Gastrocnemius medialis (tissue), 4 donors: Measurements from ENCODE around the gene MAP3K20. TPM values are rescaled to one million over a fixed set of nuclear protein-coding genes. Genes with fewer than 3 reads are reported as not detected.

Source experiments
- ATAC-seq, 2 donors: fragments of 150-250 bp; one replicate each; pipeline ENCODE4 v1.9.1; 2016
- DNase-seq, 2 donors: peaks; one replicate each; pipeline ENCODE4 v3.0.0-alpha.2; 2019
- H3K27ac ChIP-seq, 4 donors: fragments of 200-600 bp; sonication (generic); 1 replicate in 1 of 4; 2 replicates in 3 of 4; pipeline ENCODE4 v1.5.1; 2016 to 2018; ENCODE audit warnings: mild to moderate bottlenecking in 2 of 4, moderate library complexity in 1 of 4
- H3K27me3 ChIP-seq, 3 donors: fragments of 200-600 bp; sonication (generic) in 2 of 3; 1 replicate in 1 of 3; 2 replicates in 2 of 3; pipeline versions ENCODE4 v1.5.1 to v1.6.0; 2016 to 2019; ENCODE audit warnings: mild to moderate bottlenecking in 1 of 3, moderate library complexity in 1 of 3
- H3K36me3 ChIP-seq, 2 donors: fragments of 200-600 bp; sonication (generic) in 1 of 2; one replicate each; pipeline ENCODE4 v1.5.1; 2017 to 2018
- H3K4me1 ChIP-seq, 2 donors: fragments of 200-600 bp; sonication (generic) in 1 of 2; one replicate each; pipeline ENCODE4 v1.5.1; 2016 to 2017; ENCODE audit warnings: mild to moderate bottlenecking in 2 of 2
- H3K4me3 ChIP-seq, 4 donors: fragments of 200-600 bp; sonication (generic) in 3 of 4; 1 replicate in 1 of 4; 2 replicates in 3 of 4; pipeline ENCODE4 v1.5.1; 2016 to 2019; ENCODE audit warnings: mild to moderate bottlenecking in 2 of 4
- H3K9me3 ChIP-seq, 3 donors: fragments of 200-600 bp; sonication (generic) in 2 of 3; 1 replicate in 1 of 3; 2 replicates in 2 of 3; pipeline ENCODE4 v1.5.1; 2016 to 2019
- CTCF ChIP-seq, 5 experiments: fragments of 450-650 bp in 3 of 5; fragments of 200-600 bp in 2 of 5; sonication (generic) in 2 of 5; IDR thresholded peaks in 4 of 5; conservative IDR thresholded peaks in 1 of 5; 1 replicate in 4 of 5; 2 replicates in 1 of 5; pipeline ENCODE4 v1.5.1; 2016 to 2019; ENCODE audit warnings: antibody characterized with exemption in 5 of 5, mild to moderate bottlenecking in 3 of 5, moderate library complexity in 3 of 5
- POLR2A ChIP-seq, 2 donors: fragments of 450-650 bp; IDR thresholded peaks; one replicate each; pipeline ENCODE4 v1.6.1; 2017; ENCODE audit warnings: antibody characterized with exemption in 2 of 2, mild to moderate bottlenecking in 2 of 2, moderate library complexity in 2 of 2
- in situ Hi-C, 4 donors: fragments of 200-750 bp; cut with MboI; loops; one replicate each; pipeline versions ENCODE4 v1.15.0 to v1.8.0; 2017; ENCODE audit warnings: low sequenced_read_pairs in 4 of 4
- intact Hi-C: fragments of 100-400 bp; cut with DNase I; formaldehyde crosslinking; loops from one replicate; pipeline ENCODE4 v1.15.1; 2023; ENCODE audit warnings: low total_unique reads
- total RNA-seq, 4 donors: library from RNA; depleted of rRNA; stranded (reverse); fragments of >200 nt; gene quantifications; one replicate each; pipeline versions ENCODE4 v1.1.0 to v1.2.3, GENCODE V29; 2016

MAP3K20 gene
- total RNA-seq, 4 donors from 2014 or later = 225 to 517 (median 280) TPM

DNA sequence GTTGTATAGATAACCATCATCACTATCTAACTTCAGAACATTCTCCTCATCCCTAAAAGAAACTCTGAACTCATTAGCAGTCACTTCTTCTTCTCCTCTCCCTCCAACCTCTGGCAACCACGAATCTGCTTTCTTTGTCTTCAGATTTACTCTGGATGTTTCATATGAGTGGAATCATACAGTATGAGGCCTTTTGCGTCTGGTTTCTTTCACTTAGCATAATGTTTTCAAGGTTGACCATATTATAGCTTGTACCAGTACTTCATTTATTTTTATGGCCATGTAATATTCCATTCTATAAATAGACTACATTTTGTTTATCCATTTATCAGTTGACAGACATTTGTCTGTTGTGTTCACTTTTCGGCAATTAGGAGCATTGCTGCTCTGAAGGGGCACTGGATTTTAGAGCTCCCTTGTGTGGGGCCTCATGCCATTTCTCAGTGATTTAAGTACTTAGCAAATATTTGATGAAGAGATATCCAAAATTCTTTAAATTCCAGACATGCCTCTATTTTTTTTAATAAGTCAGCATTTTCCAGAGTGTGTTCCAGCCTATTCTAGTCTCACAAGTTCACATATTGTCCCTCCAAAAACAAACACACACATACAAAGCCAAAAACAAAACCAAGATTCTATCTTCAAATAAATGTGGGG, 22.5 kb upstream of the MAP3K20 start:
- intact Hi-C loops = no loop called here
- DNase-seq = no peak
- no peaks in the 10 kb centered on the region for H3K27me3 ChIP-seq

GRCh38 chr2:173054466-173054865, 21.2 kb upstream of the MAP3K20 start:
- intact Hi-C loops (no loop called here), in situ Hi-C loops (no loop called here)
- DNase-seq (no peak), ATAC-seq (no peak)
- TF ChIP-seq CTCF (IDR thresholded peaks at IDR 0.05 in 4 of 5, conservative IDR thresholded peaks at IDR 0.05 in 1 of 5) (no peak), POLR2A (IDR thresholded peaks at IDR 0.05) (no peak)
- no peaks in the 10 kb centered on the region for H3K9me3 ChIP-seq
- H3K4me1 ChIP-seq = peaks cover 16 to 19% of the 10 kb centered on the region in 2 donors
- H3K27ac ChIP-seq = no peak overlapping the region
- H3K27me3 ChIP-seq = no peaks in the 10 kb centered on the region
- H3K36me3 ChIP-seq = no peaks in the 10 kb centered on the region
- H3K4me3 ChIP-seq = no peak overlapping the region

More for the DNA sequence above, 22.5 kb upstream of the MAP3K20 start:
- no peak for ATAC-seq
- in situ Hi-C loops = no loop called here
- Histone ChIP-seq H3K4me1 (peaks cover 23 to 26% of the 10 kb centered on the region in 2 donors), H3K36me3 (no peaks in the 10 kb centered on the region), H3K27ac (no peak overlapping the region), H3K9me3 (no peaks in the 10 kb centered on the region), H3K4me3 (no peak overlapping the region)
- no peak for TF ChIP-seq POLR2A (IDR thresholded peaks at IDR 0.05)
- no peak for TF ChIP-seq CTCF (IDR thresholded peaks at IDR 0.05 in 4 of 5, conservative IDR thresholded peaks at IDR 0.05 in 1 of 5)

DNA sequence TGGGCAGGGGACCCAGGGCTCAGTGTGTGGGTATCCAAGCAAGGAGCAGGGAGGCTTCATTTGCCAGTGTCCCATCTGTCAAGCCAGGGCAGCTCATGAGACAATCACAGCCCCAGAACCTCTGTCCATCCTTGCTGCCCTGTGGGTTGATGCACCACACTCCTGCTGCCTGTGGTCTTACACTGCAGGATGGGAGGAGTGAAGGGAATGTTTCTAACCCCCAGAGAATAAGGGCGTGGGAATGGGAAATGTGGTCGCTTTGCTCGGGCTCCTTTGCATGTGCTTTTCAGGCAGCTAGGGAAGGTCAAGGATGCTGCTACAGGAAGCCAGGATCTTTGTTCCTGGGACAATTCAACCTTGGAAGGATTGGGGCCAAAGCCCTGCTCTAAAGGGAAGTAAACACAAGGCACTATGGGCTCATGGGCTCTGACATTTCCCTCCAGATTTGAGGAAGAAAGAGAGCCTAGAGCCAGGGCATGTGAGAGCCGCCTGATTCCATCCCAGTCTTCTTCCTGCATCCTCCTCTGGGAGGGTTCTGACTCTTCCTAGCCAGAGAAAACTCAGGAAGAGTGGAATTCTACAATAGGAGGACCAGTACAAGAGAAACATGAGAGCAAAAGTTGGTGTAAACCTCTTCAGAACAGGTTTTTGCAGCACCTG, 18.8 kb upstream of the MAP3K20 start:
- in situ Hi-C loops (no loop called here), intact Hi-C loops (no loop called here)
- Histone ChIP-seq H3K4me1 (peaks cover 6 to 16% of the 10 kb centered on the region in 2 donors), H3K27ac (peak overlapping the region in 1 of 4 donors; percentile 8), H3K4me3 (no peak overlapping the region), H3K9me3 (no peaks in the 10 kb centered on the region), H3K36me3 (no peaks in the 10 kb centered on the region), H3K27me3 (no peaks in the 10 kb centered on the region)
- DNase-seq (no peak), ATAC-seq (no peak)
- no peak for TF ChIP-seq CTCF (IDR thresholded peaks at IDR 0.05 in 4 of 5, conservative IDR thresholded peaks at IDR 0.05 in 1 of 5)

DNA sequence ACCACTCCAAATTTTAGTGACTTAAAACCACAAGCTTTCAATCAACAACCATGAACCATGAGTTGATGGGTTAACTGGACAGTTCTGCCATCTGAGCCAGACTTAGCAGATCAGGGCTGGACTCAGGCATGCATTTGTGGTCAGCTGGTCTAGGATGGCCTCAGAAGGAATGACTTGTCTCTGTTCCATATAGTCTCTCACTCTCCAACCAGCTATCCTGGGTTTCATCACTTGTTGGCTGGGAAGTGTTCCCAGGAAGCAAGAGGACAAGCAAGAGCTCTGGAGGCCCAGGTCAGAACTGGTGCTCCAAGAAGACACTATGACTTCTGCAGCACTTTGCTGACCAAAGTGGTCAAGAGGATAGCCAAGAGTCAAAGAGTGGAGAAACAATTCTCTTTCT, 17.5 kb upstream of the MAP3K20 start:
- intact Hi-C loops = no loop called here
- TF ChIP-seq CTCF (IDR thresholded peaks at IDR 0.05 in 4 of 5, conservative IDR thresholded peaks at IDR 0.05 in 1 of 5) (no peak), POLR2A (IDR thresholded peaks at IDR 0.05) (no peak)
- Histone ChIP-seq H3K27me3 (no peaks in the 10 kb centered on the region), H3K27ac (peak overlapping the region; percentile 10 to 45 (median 34)), H3K9me3 (no peaks in the 10 kb centered on the region), H3K4me3 (no peak overlapping the region), H3K4me1 (peaks cover 6 to 16% of the 10 kb centered on the region in 2 donors), H3K36me3 (no peaks in the 10 kb centered on the region)
- in situ Hi-C loops = no loop called here
- ATAC-seq (peak; percentile 38 to 82), DNase-seq (peak in 1 of 2 donors; percentile 66)
